ENCODE results near the gene HHLA2. TPM values are rescaled to one million over a fixed set of nuclear protein-coding genes. Genes with fewer than 3 reads are reported as not detected.

The HHLA2 gene
- total and polyA plus RNA-seq, 2 of the 8 experiments (the other 6 are each of a cell fraction or from before 2014, with no cell fraction given) = not detected

DNA sequence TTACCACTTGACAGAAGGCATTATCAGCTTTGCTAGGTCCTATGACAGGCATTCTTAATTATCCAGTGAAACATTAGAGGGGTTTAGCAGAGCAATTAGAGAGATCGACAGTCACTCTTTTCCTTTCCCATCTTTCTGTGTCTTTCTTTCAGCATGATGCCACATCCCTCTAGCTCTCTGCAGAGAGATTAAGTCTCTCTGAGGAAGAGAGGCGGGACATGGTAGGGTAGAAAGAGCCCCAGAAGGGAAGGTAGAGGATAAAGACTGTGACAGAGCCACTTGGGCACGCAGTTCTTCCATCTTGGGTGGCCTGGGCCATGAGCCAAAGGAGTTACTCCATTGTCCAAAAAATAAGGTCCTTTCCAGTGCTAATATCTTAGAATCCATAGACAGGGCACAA is 55.8 kb downstream of the HHLA2 start:
- POLR2A ChIA-PET (ENCODE audit: partially characterized antibody) = no interaction called here
- no peak for FAIRE-seq
- H2AFZ ChIP-seq (ENCODE audit: low read length) = no peak overlapping the region; the same call in 1 of the 2 replicates

More for the DNA sequence above, 55.8 kb downstream of the HHLA2 start:
- 58% methylated on average over 3 of the region's 3 CpGs; no CpG with 5 or more reads in 1 of the 2 experiments for WGBS, 2 experiments (ENCODE audit: extremely low coverage in 1 of 2, insufficient coverage in 1 of 2, insufficient read length in 1 of 2, insufficient replicate concordance in 2 of 2, low coverage in 1 of 2, low lambda C conversion rate in 2 of 2, missing lambda C conversion rate in 1 of 2)
- H3K79me2 ChIP-seq (ENCODE audit: control insufficient read depth in 1 of 2, insufficient read depth in 2 of 2, low read length in 2 of 2) = no peaks in the 10 kb centered on the region
- H2BK5ac ChIP-seq (ENCODE audit: low read depth, low read length) = no peak overlapping the region
- no peaks in the 10 kb centered on the region for H3K9me3 ChIP-seq (ENCODE audit: insufficient read depth in 2 of 2, low read depth in 1 of 2, low read length in 1 of 2)
- H3K4me2 ChIP-seq (ENCODE audit: insufficient read depth in 1 of 2, low read depth in 2 of 2, low read length in 2 of 2) = no peak overlapping the region
- H3K14ac ChIP-seq (ENCODE audit: insufficient read length) = no peak overlapping the region
- H3K79me1 ChIP-seq (ENCODE audit: low read depth, low read length) = no peaks in the 10 kb centered on the region
- CTCF ChIA-PET (ENCODE audit: partially characterized antibody) = no interaction called here
- no peak overlapping the region for H4K5ac ChIP-seq (ENCODE audit: insufficient read length, low read depth, low read length)
- H3K4me3 ChIP-seq (ENCODE audit: extremely low read depth in 1 of 4, insufficient read depth in 2 of 4, low read depth in 3 of 4, low read length in 4 of 4) = no peak overlapping the region
- no peak overlapping the region for H2BK15ac ChIP-seq (ENCODE audit: low read length)
- H3K23ac ChIP-seq (ENCODE audit: insufficient read length) = no peak overlapping the region
- no peak overlapping the region for H3K56ac ChIP-seq (replicated peaks; ENCODE audit: insufficient read length, low read depth, low read length)
- no peak overlapping the region for H3K9ac ChIP-seq (replicated peaks in 1 of 4; ENCODE audit: extremely low read depth in 1 of 4, low read depth in 3 of 4, low read length in 3 of 4)
- TF ChIP-seq CREB1 (IDR thresholded peaks at IDR 0.05) = no peak
- H3K27me3 ChIP-seq (replicated peaks in 1 of 4; ENCODE audit: control insufficient read depth in 3 of 4, extremely low read depth in 1 of 4, insufficient read depth in 3 of 4, low read length in 3 of 4) = no peaks in the 10 kb centered on the region
- no peak for DNase-seq (ENCODE audit: low read depth in 1 of 2, low spot score in 2 of 2)
- no peak overlapping the region for H4K8ac ChIP-seq (ENCODE audit: extremely low read depth, insufficient read depth, low read length)
- no peak overlapping the region for H4K91ac ChIP-seq (replicated peaks; ENCODE audit: insufficient read length, low read length)
- no peak overlapping the region for H3K4ac ChIP-seq (replicated peaks; ENCODE audit: insufficient read length, low read depth, low read length)
- H2AK5ac ChIP-seq (ENCODE audit: low read depth, low read length) = no peak overlapping the region
- no peak overlapping the region for H2BK20ac ChIP-seq (ENCODE audit: low read length)
- H2BK12ac ChIP-seq (ENCODE audit: low read depth, low read length) = no peak overlapping the region
- no peaks in the 10 kb centered on the region for H3K36me3 ChIP-seq (ENCODE audit: control insufficient read depth in 2 of 4, insufficient read depth in 4 of 4, low read length in 3 of 4)
- H4K20me1 ChIP-seq (replicated peaks in 1 of 2; ENCODE audit: control insufficient read depth in 1 of 2, insufficient read depth in 2 of 2, low read length in 2 of 2) = no peaks in the 10 kb centered on the region
- no peak overlapping the region for H3K18ac ChIP-seq (ENCODE audit: extremely low read depth, low read length)
- no peaks in the 10 kb centered on the region for H3K23me2 ChIP-seq (ENCODE audit: low read depth, low read length)
- no peak overlapping the region for H2BK120ac ChIP-seq (replicated peaks; ENCODE audit: low read depth, low read length)
- H3K4me1 ChIP-seq (replicated peaks in 1 of 4; ENCODE audit: control insufficient read depth in 3 of 4, insufficient read depth in 4 of 4, low read length in 3 of 4) = no peaks in the 10 kb centered on the region
- H3K27ac ChIP-seq (ENCODE audit: low read depth, low read length) = no peak overlapping the region
